Muscle layer of duodenum (tissue), 2 donors: ENCODE data around the gene CTPS2.

Experiments
- H3K27ac ChIP-seq: one replicate; pipeline ENCODE4 v1.7.0; 2013; ENCODE audit warnings: mild to moderate bottlenecking, low read length
- H3K27me3 ChIP-seq: one replicate; pipeline ENCODE4 v1.7.0; 2013; ENCODE audit warnings: low read depth, mild to moderate bottlenecking, control low read depth, low read length
- H3K36me3 ChIP-seq, 2 donors: one replicate each; pipeline ENCODE4 v1.7.0; 2013; ENCODE audit warnings: low read length in 2 of 2, control low read depth in 1 of 2, mild to moderate bottlenecking in 1 of 2; ENCODE audit not compliant: insufficient read depth in 2 of 2, control insufficient read depth in 1 of 2
- H3K4me1 ChIP-seq, 2 donors: one replicate each; pipeline ENCODE4 v1.7.0; 2013; ENCODE audit warnings: low read length in 2 of 2, mild to moderate bottlenecking in 2 of 2, control low read depth in 1 of 2, moderate library complexity in 1 of 2; ENCODE audit not compliant: insufficient read depth in 2 of 2, control insufficient read depth in 1 of 2
- H3K4me3 ChIP-seq, 2 donors: one replicate each; pipeline ENCODE4 v1.7.0; 2013; ENCODE audit warnings: low read length in 2 of 2, low read depth in 1 of 2, mild to moderate bottlenecking in 1 of 2
- H3K9me3 ChIP-seq, 2 donors: one replicate each; pipeline ENCODE4 v1.7.0; 2013; ENCODE audit warnings: low read length in 2 of 2, control low read depth in 1 of 2, mild to moderate bottlenecking in 1 of 2; ENCODE audit not compliant: control insufficient read depth in 1 of 2
- donor health status: healthy.

The CTPS2 gene

DNA sequence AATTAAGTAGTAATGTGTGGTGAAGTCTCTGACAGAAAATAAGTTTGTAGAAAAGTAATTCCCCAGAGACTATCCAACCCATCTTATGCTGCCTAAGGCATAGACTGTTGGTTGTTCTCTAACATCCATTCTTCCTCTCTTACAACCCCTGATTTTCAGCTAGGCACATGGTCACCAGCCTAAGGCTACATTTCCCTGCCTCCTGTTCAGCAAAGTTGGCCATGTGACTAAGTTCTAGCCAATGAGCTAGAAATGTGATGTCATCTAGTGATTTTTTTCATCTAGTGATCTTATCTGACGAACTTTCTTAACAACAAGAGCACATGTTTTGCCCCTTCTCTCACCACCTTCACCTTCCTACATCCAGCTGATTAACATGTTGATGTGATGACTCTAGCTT, 164.8 kb downstream of the CTPS2 start:
- H3K4me3 ChIP-seq: no peak overlapping the region
- no peaks in the 10 kb centered on the region for H3K4me1 ChIP-seq
- no peaks in the 10 kb centered on the region for H3K27me3 ChIP-seq
- no peaks in the 10 kb centered on the region for H3K36me3 ChIP-seq
- H3K27ac ChIP-seq: no peak overlapping the region
- no peaks in the 10 kb centered on the region for H3K9me3 ChIP-seq

DNA sequence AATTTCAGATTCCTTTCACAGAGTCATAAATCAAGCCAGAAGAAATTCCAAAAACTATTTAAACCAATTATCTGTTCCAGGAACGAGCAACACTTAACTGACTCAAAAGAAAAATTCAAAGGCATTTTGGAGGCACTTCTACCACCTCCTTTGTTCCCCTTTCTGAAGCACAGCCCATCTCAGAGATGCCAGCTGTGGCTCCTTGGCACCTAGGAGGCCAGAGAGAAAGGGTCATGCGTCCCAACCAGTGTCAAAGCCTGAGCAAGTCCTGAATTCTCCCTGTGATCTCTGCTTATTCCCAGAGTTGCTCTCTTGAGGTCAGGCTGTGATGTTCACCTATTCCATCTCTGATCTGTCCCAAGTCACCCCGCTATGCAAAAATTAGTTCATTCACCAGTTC, 167.5 kb downstream of the CTPS2 start:
- Histone ChIP-seq H3K27me3 (no peaks in the 10 kb centered on the region), H3K4me3 (no peak overlapping the region), H3K27ac (no peak overlapping the region), H3K4me1 (no peaks in the 10 kb centered on the region), H3K36me3 (no peaks in the 10 kb centered on the region), H3K9me3 (no peaks in the 10 kb centered on the region)
